Mammary epithelial cell (primary cell): ENCODE results near the gene NTM.

Experiments
- EZH2 ChIP-seq: IDR thresholded peaks from 2 replicates; pipeline ENCODE4 v1.6.1; 2012; ENCODE audit warnings: low read length, inconsistent platforms, borderline replicate concordance
- TF ChIP-seq, protein P1 (sequence below), 2 donors: IDR thresholded peaks in 1 of 2; conservative IDR thresholded peaks in 1 of 2; 2 replicates each; pipeline ENCODE4 v1.5.1; 2011 to 2012; ENCODE audit warnings: inconsistent platforms in 2 of 2, low read length in 2 of 2, mild to moderate bottlenecking in 2 of 2, control low read depth in 1 of 2, low read depth in 1 of 2; ENCODE audit not compliant: insufficient read depth in 1 of 2; ENCODE audit errors: extremely low read depth in 1 of 2

DNA sequence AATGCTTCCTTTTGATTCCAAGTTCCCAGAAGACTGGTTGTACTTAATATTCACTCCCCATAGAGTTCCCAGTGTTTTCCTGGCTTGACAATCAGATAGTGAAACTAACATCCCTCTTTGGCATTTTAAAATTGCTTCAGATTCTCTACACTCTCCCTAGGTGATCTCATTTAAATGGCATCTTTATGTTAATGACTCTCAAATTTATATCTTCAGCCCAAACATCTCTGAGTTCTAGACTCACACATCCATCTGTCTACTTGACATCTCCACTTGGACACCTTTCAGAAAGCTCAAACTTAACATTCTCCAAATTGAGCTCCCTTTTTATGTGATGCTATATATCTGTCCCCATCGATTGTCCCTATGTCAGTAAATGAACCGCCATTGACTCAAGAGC lies 232.0 kb downstream of the NTM start:
- TF ChIP-seq, protein P1, sequence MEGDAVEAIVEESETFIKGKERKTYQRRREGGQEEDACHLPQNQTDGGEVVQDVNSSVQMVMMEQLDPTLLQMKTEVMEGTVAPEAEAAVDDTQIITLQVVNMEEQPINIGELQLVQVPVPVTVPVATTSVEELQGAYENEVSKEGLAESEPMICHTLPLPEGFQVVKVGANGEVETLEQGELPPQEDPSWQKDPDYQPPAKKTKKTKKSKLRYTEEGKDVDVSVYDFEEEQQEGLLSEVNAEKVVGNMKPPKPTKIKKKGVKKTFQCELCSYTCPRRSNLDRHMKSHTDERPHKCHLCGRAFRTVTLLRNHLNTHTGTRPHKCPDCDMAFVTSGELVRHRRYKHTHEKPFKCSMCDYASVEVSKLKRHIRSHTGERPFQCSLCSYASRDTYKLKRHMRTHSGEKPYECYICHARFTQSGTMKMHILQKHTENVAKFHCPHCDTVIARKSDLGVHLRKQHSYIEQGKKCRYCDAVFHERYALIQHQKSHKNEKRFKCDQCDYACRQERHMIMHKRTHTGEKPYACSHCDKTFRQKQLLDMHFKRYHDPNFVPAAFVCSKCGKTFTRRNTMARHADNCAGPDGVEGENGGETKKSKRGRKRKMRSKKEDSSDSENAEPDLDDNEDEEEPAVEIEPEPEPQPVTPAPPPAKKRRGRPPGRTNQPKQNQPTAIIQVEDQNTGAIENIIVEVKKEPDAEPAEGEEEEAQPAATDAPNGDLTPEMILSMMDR (conservative IDR thresholded peaks at IDR 0.05 in 1 of 2, IDR thresholded peaks at IDR 0.05 in 1 of 2; ENCODE audit: extremely low read depth in 1 of 2, insufficient read depth in 1 of 2, low read depth in 1 of 2, low read length in 2 of 2), result no peak
- TF ChIP-seq EZH2, result no peak
